GM12874 (cell line): ENCODE data around the gene ESRRB.

Experiments used
- TF ChIP-seq, protein P1 (sequence below): IDR thresholded peaks from 2 replicates; pipeline ENCODE4 v1.5.1; 2011; ENCODE audit warnings: low read depth, mild to moderate bottlenecking, control low read depth, low read length, moderate library complexity; ENCODE audit not compliant: insufficient read depth

The ESRRB gene

DNA sequence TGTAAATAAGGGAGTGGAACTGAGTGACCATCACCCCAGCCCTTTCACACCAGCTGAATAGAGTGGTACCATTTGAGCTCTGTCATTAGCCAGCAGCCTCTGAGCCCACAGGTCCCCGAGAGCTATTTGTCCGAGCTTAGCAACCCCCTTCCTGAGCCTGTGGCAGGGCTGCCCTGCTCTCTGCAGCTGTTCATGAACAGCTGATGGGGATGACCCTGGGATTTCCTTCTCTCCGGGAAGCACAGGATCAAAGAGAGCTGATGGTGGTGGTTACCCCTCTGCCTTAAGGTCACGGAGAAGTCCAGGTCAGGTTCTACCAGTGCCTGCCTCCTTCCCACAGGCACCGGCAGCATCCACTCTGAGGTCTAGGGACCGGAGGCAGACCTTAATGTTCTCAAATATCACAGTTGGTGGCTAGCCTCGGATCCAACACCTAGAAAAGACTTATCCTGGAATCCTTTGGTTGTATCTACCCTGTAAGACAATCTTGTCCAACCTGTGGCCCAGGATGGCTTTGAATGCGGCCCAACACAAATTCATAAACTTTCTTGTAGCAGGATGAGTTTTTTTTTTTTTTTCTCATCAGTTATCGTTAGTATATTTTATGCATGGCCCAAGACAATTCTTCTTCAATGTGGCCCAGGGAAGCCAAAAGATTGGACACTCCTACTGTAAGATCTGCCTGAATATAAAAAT, 81.1 kb downstream of the ESRRB start:
- TF ChIP-seq, protein P1, sequence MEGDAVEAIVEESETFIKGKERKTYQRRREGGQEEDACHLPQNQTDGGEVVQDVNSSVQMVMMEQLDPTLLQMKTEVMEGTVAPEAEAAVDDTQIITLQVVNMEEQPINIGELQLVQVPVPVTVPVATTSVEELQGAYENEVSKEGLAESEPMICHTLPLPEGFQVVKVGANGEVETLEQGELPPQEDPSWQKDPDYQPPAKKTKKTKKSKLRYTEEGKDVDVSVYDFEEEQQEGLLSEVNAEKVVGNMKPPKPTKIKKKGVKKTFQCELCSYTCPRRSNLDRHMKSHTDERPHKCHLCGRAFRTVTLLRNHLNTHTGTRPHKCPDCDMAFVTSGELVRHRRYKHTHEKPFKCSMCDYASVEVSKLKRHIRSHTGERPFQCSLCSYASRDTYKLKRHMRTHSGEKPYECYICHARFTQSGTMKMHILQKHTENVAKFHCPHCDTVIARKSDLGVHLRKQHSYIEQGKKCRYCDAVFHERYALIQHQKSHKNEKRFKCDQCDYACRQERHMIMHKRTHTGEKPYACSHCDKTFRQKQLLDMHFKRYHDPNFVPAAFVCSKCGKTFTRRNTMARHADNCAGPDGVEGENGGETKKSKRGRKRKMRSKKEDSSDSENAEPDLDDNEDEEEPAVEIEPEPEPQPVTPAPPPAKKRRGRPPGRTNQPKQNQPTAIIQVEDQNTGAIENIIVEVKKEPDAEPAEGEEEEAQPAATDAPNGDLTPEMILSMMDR, result no peak

DNA sequence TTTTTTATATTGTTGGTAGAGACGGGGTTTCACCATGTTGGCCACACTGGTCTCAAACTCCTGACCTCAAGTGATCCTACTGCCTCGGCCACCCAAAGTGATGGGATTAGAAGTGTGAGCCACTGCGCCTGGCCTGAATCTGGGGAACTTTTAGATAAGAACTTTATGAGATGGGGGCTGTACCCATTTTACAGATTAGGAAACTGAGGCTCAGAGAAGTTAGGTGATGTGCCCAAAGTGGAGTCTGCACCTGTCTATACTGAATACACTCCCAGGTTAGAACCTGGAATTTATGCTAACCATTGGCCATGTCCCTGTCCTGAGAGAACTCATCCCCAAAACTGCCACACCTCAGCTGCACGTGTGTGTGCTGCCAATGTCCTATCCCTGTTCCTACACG, 81.9 kb downstream of the ESRRB start:
- TF ChIP-seq, protein P1, result no peak

DNA sequence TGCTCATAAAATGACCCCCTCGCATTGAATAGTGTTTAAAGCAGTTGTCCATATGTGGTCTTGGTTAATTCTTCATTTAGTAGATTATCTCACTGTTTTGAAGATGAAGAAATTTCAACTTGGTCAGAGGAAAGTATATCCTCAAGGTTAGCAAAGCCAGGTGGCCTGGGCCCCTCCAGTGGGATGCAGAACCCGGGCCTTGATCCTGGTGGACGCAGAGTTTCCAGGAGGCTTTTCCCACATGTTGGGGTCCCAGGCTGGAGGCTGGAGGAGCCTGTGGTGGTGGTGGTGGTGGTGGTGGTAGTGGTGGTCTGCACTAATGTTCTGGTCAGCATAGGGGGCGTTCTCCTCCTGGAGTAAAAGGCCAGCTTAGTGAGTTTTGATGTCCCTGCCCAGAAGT, 85.9 kb downstream of the ESRRB start:
- TF ChIP-seq, protein P1, result no peak

DNA sequence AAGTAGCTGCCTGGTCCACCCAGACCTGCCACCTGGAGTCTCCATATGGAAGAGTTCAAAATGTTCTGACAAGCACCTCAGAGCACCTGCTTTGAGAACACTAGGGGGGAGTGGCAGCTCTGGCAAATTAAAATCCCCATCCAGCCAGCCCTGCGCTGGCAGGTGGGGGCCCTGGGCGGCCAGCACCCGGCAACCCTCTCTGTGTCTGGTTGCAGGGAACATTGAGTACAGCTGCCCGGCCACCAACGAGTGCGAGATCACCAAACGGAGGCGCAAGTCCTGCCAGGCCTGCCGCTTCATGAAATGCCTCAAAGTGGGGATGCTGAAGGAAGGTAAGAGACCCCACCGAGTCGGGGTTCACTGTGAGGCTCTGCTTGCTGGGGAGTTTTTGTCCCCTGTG, 86.4 kb downstream of the ESRRB start:
- TF ChIP-seq, protein P1, result no peak

DNA sequence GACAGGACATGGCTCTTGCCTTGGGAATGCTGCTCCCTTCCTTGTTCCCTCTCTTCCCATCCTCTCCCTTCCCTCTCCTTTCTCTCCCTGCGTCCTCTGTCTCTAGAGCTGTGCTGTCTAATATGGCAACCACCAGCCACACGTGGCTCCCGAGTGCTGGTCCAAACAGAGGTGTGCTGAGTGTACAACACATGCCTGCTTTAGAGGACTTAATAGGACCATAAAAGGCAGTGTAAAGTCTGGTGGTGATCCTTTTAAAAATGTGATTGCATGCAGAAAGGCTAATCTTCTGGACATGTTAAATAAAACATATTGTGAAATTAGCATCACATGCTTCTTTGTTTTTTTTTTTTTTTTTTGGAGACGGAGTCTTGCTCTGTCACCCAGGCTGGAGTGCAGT, 87.2 kb downstream of the ESRRB start:
- TF ChIP-seq, protein P1, result no peak

DNA sequence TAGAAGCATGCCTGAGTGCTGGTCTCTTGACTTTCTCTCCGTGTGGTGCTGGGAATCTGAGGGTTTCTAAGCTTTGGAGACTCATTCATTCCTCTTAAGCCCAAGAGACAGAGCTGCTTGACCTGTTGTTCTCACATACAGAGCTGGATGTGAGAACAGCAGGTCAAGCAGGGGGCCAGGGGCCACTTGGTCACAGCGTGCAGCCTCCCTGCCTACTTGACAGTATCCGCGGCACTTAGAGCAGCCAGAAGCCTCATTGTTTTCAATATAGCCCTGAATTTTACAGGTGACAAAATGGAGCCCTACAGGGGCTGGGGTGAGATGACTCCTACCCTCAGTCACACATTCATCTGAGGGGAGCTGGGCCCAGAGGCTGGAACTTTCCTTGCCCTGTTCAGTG, 88.9 kb downstream of the ESRRB start:
- TF ChIP-seq, protein P1, result no peak

DNA sequence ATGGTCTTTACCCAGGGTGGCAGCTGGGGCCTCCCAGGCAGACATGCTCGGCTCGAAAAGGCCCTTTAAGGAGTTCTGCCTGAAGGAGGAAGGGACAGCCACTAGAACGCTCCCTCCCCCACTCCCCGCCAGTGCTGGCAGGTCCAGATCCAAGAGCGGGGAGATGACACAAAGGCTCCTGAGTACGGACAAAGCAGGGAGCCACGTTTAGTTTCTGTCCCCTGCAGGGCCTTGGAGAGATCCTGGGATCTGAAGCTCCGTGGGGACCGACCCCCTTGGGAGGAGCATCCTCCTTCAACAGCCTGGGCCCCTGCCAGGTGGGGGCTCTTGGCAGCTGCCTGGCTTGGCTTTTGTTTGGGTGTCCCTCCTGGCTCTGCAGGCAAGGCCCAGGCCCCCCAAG, 89.7 kb downstream of the ESRRB start:
- TF ChIP-seq, protein P1, result no peak

DNA sequence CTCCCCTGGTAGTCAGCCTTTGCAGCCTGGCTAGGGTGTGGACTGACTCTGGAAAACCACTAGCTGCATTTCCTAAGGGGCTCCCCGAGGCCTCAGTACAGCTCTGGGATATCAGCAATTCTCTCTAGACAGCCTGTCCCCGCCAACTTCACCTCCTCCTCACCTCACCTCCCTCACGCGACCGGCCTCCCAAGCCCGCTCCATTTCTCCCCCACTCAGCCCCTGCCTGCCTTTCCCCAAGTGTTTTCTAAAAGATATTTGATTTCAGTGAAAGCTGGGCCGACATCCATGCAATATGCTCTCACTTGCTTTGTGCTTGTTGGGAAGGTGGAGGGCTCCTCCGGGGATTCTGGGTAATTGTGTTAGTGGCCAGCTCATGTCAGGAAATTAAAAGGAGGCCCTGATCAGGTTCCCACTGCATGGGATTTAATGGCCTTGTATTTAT, 91.8 kb downstream of the ESRRB start:
- TF ChIP-seq, protein P1, result no peak
